Measurements from ENCODE around the gene LGALS3BP. TPM values are rescaled to one million over a fixed set of nuclear protein-coding genes. Genes with fewer than 3 reads are reported as not detected.

LGALS3BP gene
- total and polyA plus RNA-seq, 2 donors (not counting 1 experiment from before 2014, with no cell fraction given) = 1.8 to 7.5 TPM

DNA sequence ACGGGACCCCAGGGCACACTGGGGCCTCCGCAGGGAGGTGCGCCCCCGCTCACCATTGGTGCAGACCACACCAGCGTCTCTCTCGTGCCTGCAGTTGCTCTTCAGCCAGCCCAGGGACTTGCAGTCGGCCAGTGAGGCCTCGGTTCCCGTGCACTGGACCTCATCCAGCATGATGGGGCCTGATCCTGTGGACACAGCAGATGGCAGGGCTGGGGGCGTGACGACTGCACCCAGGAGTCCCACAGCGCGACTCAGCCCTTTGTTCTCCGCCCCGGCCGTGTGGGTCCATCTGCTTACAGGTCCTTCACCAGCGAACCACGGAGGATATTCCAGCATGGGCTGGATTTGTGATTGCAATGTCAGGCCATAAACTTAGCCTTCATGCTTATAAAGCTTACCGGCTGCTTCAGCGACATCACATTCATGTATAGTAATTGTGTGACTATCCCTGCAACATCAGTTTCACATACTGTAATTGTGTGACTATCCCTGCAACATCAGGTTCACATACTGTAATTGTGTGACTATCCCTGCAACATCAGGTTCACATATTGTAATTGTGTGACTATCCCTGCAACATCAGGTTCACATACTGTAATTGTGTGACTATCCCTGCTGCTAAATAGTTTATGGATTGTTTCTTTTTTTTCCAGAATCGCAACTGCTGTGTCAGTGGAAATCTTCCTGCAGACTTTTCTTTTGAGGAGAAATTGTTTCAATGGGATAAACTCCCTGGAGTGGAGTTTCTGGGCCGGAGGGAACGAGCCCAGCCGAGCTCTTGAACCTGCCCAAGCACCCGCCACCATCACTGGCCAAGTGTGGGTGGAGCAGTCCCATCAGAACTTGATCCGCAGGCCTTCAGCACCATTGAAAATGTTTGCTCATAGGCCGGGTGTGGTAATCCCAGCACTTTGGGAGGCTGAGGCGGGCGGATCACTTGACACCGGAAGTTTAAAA lies 4.8 kb downstream of the LGALS3BP start:
- POLR2A ChIA-PET = interaction anchor here (0.6 kb wide), 1 partner anchor 38 kb away, joined by 9 read pairs; no protein-coding TSS in a partner anchor
- ATAC-seq (ENCODE audit: low read depth) (no peak), DNase-seq (no peak)
- TF ChIP-seq, protein P1, sequence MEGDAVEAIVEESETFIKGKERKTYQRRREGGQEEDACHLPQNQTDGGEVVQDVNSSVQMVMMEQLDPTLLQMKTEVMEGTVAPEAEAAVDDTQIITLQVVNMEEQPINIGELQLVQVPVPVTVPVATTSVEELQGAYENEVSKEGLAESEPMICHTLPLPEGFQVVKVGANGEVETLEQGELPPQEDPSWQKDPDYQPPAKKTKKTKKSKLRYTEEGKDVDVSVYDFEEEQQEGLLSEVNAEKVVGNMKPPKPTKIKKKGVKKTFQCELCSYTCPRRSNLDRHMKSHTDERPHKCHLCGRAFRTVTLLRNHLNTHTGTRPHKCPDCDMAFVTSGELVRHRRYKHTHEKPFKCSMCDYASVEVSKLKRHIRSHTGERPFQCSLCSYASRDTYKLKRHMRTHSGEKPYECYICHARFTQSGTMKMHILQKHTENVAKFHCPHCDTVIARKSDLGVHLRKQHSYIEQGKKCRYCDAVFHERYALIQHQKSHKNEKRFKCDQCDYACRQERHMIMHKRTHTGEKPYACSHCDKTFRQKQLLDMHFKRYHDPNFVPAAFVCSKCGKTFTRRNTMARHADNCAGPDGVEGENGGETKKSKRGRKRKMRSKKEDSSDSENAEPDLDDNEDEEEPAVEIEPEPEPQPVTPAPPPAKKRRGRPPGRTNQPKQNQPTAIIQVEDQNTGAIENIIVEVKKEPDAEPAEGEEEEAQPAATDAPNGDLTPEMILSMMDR (IDR thresholded peaks at IDR 0.05) = no peak
- TF ChIP-seq EZH2 (IDR thresholded peaks at IDR 0.05; ENCODE audit: borderline replicate concordance, insufficient read depth, low read depth, low read length, poor library complexity, severe bottlenecking) = no peak
- H3K27me3 ChIP-seq (replicated peaks in 1 of 4; ENCODE audit: control extremely low read depth in 1 of 4, control insufficient read depth in 3 of 4, insufficient read depth in 4 of 4, low read length in 3 of 4) = no peaks in the 10 kb centered on the region
- no peaks in the 10 kb centered on the region for H3K36me3 ChIP-seq (replicated peaks in 1 of 2; ENCODE audit: control extremely low read depth in 1 of 2, control insufficient read depth in 1 of 2, extremely low read depth in 1 of 2, insufficient read depth in 2 of 2, low read length in 1 of 2)
- Mint-ChIP-seq H3K27me3 (peaks cover 3% of the 10 kb centered on the region), H3K4me3 (no peak overlapping the region), H3K27ac (no peak overlapping the region), H3K9me3 (ENCODE audit: insufficient read depth) (no peaks in the 10 kb centered on the region), H3K4me1 (peaks cover 14% of the 10 kb centered on the region)
- no peak overlapping the region for H3K9ac ChIP-seq (ENCODE audit: low read length)
- 91% methylated on average over 27 of the region's 30 CpGs for WGBS (ENCODE audit: insufficient coverage)
- CTCF ChIA-PET = interaction anchor here (1.0 kb wide), 1 partner anchor 108 kb away, joined by 3 read pairs; no protein-coding TSS in a partner anchor
- no peak overlapping the region for H3K27ac ChIP-seq (ENCODE audit: low read length in 2 of 2)
- intact Hi-C loops (cut with micrococcal nuclease) = no loop called here
- no peaks in the 10 kb centered on the region for H4K20me1 ChIP-seq (ENCODE audit: control insufficient read depth, insufficient read depth, low read length, poor library complexity, severe bottlenecking)
- no peak overlapping the region for H2AFZ ChIP-seq (ENCODE audit: insufficient read depth, low read depth, low read length, poor library complexity, severe bottlenecking)
- H3K79me2 ChIP-seq (ENCODE audit: control insufficient read depth, insufficient read depth, low read length) = no peaks in the 10 kb centered on the region
- no peaks in the 10 kb centered on the region for H3K9me3 ChIP-seq (ENCODE audit: control extremely low read depth in 1 of 3, control insufficient read depth in 2 of 3, insufficient read depth in 1 of 3, low read length in 2 of 3)
- H3K4me2 ChIP-seq (replicated peaks; ENCODE audit: low read depth, low read length, poor library complexity, severe bottlenecking) = no peak overlapping the region
- no peak overlapping the region for H3K4me3 ChIP-seq (ENCODE audit: control extremely low read depth in 1 of 5, extremely low read depth in 1 of 5, insufficient read depth in 1 of 5, low read depth in 2 of 5, low read length in 4 of 5)
- peaks cover 11 to 31% of the 10 kb centered on the region in 2 donors for H3K4me1 ChIP-seq (ENCODE audit: control insufficient read depth in 2 of 2, insufficient read depth in 2 of 2, low read length in 2 of 2)
